Measurements from ENCODE around the gene BSDC1.

The BSDC1 gene

GRCh38 chr1:32352831-32353383 lies 41.3 kb downstream of the BSDC1 start:
- TF ChIP-seq TAF1 (IDR thresholded peaks at IDR 0.05; ENCODE audit: borderline replicate concordance, low read depth, low read length) (no peak), POLR2AphosphoS5 (IDR thresholded peaks at IDR 0.05; ENCODE audit: low read depth, low read length) (no peak), POLR2A (IDR thresholded peaks at IDR 0.05; ENCODE audit: low read depth, low read length) (no peak)
- DNase-seq (ENCODE audit: insufficient read length) (no peak), FAIRE-seq (no peak)

- FAIRE-seq = no peak
Observed at GRCh38 chr1:32352239-32352745, 41.9 kb downstream of the BSDC1 start.

GRCh38 chr1:32351399-32352238 lies 42.6 kb downstream of the BSDC1 start:
- FAIRE-seq (peak; percentile 93), DNase-seq (ENCODE audit: insufficient read length) (peak; percentile 97)

More at GRCh38 chr1:32352239-32352745, 41.9 kb downstream of the BSDC1 start:
- no peak for DNase-seq (ENCODE audit: insufficient read length)
- TF ChIP-seq POLR2A (IDR thresholded peaks at IDR 0.05; ENCODE audit: low read depth, low read length) = no peak
- no peak for TF ChIP-seq TAF1 (IDR thresholded peaks at IDR 0.05; ENCODE audit: borderline replicate concordance, low read depth, low read length)
- TF ChIP-seq POLR2AphosphoS5 (IDR thresholded peaks at IDR 0.05; ENCODE audit: low read depth, low read length) = no peak

GRCh38 chr1:32350785-32351398 lies 43.3 kb downstream of the BSDC1 start:
- peak; percentile 78 for DNase-seq (ENCODE audit: insufficient read length)
- no peak for TF ChIP-seq POLR2A (IDR thresholded peaks at IDR 0.05; ENCODE audit: low read depth, low read length)
- no peak for TF ChIP-seq POLR2AphosphoS5 (IDR thresholded peaks at IDR 0.05; ENCODE audit: low read depth, low read length)
- no peak for TF ChIP-seq TAF1 (IDR thresholded peaks at IDR 0.05; ENCODE audit: borderline replicate concordance, low read depth, low read length)
- FAIRE-seq = no peak

More at GRCh38 chr1:32351399-32352238, 42.6 kb downstream of the BSDC1 start:
- peak; percentile 63; the same call in 1 of the 2 replicates for TF ChIP-seq POLR2A (IDR thresholded peaks at IDR 0.05; ENCODE audit: low read depth, low read length)
- TF ChIP-seq TAF1 (IDR thresholded peaks at IDR 0.05; ENCODE audit: borderline replicate concordance, low read depth, low read length) = no peak
- no peak for TF ChIP-seq POLR2AphosphoS5 (IDR thresholded peaks at IDR 0.05; ENCODE audit: low read depth, low read length)

- no peak for TF ChIP-seq TAF1 (IDR thresholded peaks at IDR 0.05; ENCODE audit: borderline replicate concordance, low read depth, low read length)
- no peak for TF ChIP-seq POLR2A (IDR thresholded peaks at IDR 0.05; ENCODE audit: low read depth, low read length)
- TF ChIP-seq POLR2AphosphoS5 (IDR thresholded peaks at IDR 0.05; ENCODE audit: low read depth, low read length) = no peak
- no peak for DNase-seq (ENCODE audit: insufficient read length)
- FAIRE-seq = no peak
Observed at GRCh38 chr1:32349211-32349708, 45.0 kb downstream of the BSDC1 start.

- no peak for FAIRE-seq
- no peak for DNase-seq (ENCODE audit: insufficient read length)
- TF ChIP-seq TAF1 (IDR thresholded peaks at IDR 0.05; ENCODE audit: borderline replicate concordance, low read depth, low read length) = no peak
- TF ChIP-seq POLR2AphosphoS5 (IDR thresholded peaks at IDR 0.05; ENCODE audit: low read depth, low read length) = no peak
- TF ChIP-seq POLR2A (IDR thresholded peaks at IDR 0.05; ENCODE audit: low read depth, low read length) = no peak
Observed at GRCh38 chr1:32346532-32347157, 47.6 kb downstream of the BSDC1 start.

- DNase-seq (ENCODE audit: insufficient read length) (no peak), FAIRE-seq (no peak)
- TF ChIP-seq TAF1 (IDR thresholded peaks at IDR 0.05; ENCODE audit: borderline replicate concordance, low read depth, low read length) (no peak), POLR2A (IDR thresholded peaks at IDR 0.05; ENCODE audit: low read depth, low read length) (no peak), POLR2AphosphoS5 (IDR thresholded peaks at IDR 0.05; ENCODE audit: low read depth, low read length) (no peak)
Observed at GRCh38 chr1:32345289-32345827, 48.9 kb downstream of the BSDC1 start.

GRCh38 chr1:32342704-32343103 lies 51.5 kb downstream of the BSDC1 start:
- TF ChIP-seq TAF1 (IDR thresholded peaks at IDR 0.05; ENCODE audit: borderline replicate concordance, low read depth, low read length) = no peak
- no peak for TF ChIP-seq POLR2AphosphoS5 (IDR thresholded peaks at IDR 0.05; ENCODE audit: low read depth, low read length)
- no peak for TF ChIP-seq POLR2A (IDR thresholded peaks at IDR 0.05; ENCODE audit: low read depth, low read length)
- DNase-seq (ENCODE audit: insufficient read length) (no peak), FAIRE-seq (no peak)

GRCh38 chr1:32341971-32342370 lies 52.3 kb downstream of the BSDC1 start:
- DNase-seq (ENCODE audit: insufficient read length) = no peak
- TF ChIP-seq POLR2A (IDR thresholded peaks at IDR 0.05; ENCODE audit: low read depth, low read length) = no peak
- FAIRE-seq = no peak

GRCh38 chr1:32341186-32341757 lies 53.0 kb downstream of the BSDC1 start:
- DNase-seq (ENCODE audit: insufficient read length) = no peak
- FAIRE-seq = no peak

More at GRCh38 chr1:32341186-32341757, 53.0 kb downstream of the BSDC1 start:
- TF ChIP-seq POLR2AphosphoS5 (IDR thresholded peaks at IDR 0.05; ENCODE audit: low read depth, low read length) (no peak), POLR2A (IDR thresholded peaks at IDR 0.05; ENCODE audit: low read depth, low read length) (no peak), TAF1 (IDR thresholded peaks at IDR 0.05; ENCODE audit: borderline replicate concordance, low read depth, low read length) (no peak)

Measured in GM12892 (cell line).